ENCODE results near the gene ZBP1.

The ZBP1 gene

GRCh38 chr20:57590485-57591288 lies 29.5 kb downstream of the ZBP1 start:
- TF ChIP-seq CTCF (IDR thresholded peaks at IDR 0.05) = no peak
- no peak for TF ChIP-seq ZFX (IDR thresholded peaks at IDR 0.05; ENCODE audit: borderline replicate concordance)
- no peak overlapping the region for H3K27ac ChIP-seq

GRCh38 chr20:57589728-57590484 lies 30.3 kb downstream of the ZBP1 start:
- TF ChIP-seq ZFX (IDR thresholded peaks at IDR 0.05; ENCODE audit: borderline replicate concordance) (no peak), CTCF (IDR thresholded peaks at IDR 0.05) (no peak)
- H3K27ac ChIP-seq = no peak overlapping the region

GRCh38 chr20:57589123-57589727 lies 31.0 kb downstream of the ZBP1 start:
- TF ChIP-seq ZFX (IDR thresholded peaks at IDR 0.05; ENCODE audit: borderline replicate concordance) = no peak
- no peak for TF ChIP-seq CTCF (IDR thresholded peaks at IDR 0.05)
- H3K27ac ChIP-seq = no peak overlapping the region

GRCh38 chr20:57588596-57588995 lies 31.6 kb downstream of the ZBP1 start:
- no peak for TF ChIP-seq CTCF (IDR thresholded peaks at IDR 0.05)
- no peak for TF ChIP-seq ZFX (IDR thresholded peaks at IDR 0.05; ENCODE audit: borderline replicate concordance)
- H3K27ac ChIP-seq = no peak overlapping the region

GRCh38 chr20:57587989-57588377 lies 32.2 kb downstream of the ZBP1 start:
- TF ChIP-seq CTCF (IDR thresholded peaks at IDR 0.05) (no peak), ZFX (IDR thresholded peaks at IDR 0.05; ENCODE audit: borderline replicate concordance) (no peak)
- no peak overlapping the region for H3K27ac ChIP-seq

GRCh38 chr20:57587278-57587988 lies 32.8 kb downstream of the ZBP1 start:
- no peak overlapping the region for H3K27ac ChIP-seq
- TF ChIP-seq ZFX (IDR thresholded peaks at IDR 0.05; ENCODE audit: borderline replicate concordance) (no peak), CTCF (IDR thresholded peaks at IDR 0.05) (no peak)

Measured in 22Rv1 (cell line).